Endothelial cell of umbilical vein (primary cell): ENCODE data around the gene WDR45. TPM values are rescaled to one million over a fixed set of nuclear protein-coding genes. Genes with fewer than 3 reads are reported as not detected.

Experiments
- BruUV-seq: library from RNA; stranded (reverse); fragments of 400-500 nt; replicated peaks from 2 replicates; lab custom pipeline; 2021; lab: Mats Ljungman, UMichigan
- CTCF ChIA-PET: fragments of 300-600, 350-600 bp; sonication (Branson Sonifier 250); formaldehyde crosslinking; loops from one replicate; lab custom pipeline; 2021; ENCODE audit warnings: antibody characterized with exemption, inconsistent platforms; lab: Charles Lee
- POLR2A ChIA-PET: fragments of 300-600, 350-600 bp; sonication (Branson Sonifier 250); formaldehyde crosslinking; loops from one replicate; lab custom pipeline; 2021; ENCODE audit warnings: antibody characterized with exemption, inconsistent platforms; lab: Charles Lee
- DNase-seq: peaks from one replicate; pipeline ENCODE4 v3.0.0-alpha.2; 2011; ENCODE audit warnings: low read depth, low spot score
- FAIRE-seq: peaks from 2 replicates; lab custom pipeline; 2011; peaks lifted over from hg19 to GRCh38; lab: Jason Lieb, UNC
- H2AFZ ChIP-seq: 2 replicates; pipeline ENCODE4 v1.6.0; 2012; ENCODE audit warnings: low read depth, low read length, control low read depth, inconsistent platforms
- H3K27ac ChIP-seq: 2 replicates; pipeline ENCODE4 v1.5.1; 2011; ENCODE audit warnings: low read depth, mild to moderate bottlenecking, control low read depth, low read length, moderate library complexity; ENCODE audit not compliant: insufficient read depth
- H3K27me3 ChIP-seq, 2 experiments: 2 replicates each; pipeline versions ENCODE4 v1.6.0 to v1.6.1; 2011; ENCODE audit warnings: low read length in 2 of 2, mixed read lengths in 1 of 2; ENCODE audit not compliant: control insufficient read depth in 2 of 2, insufficient read depth in 2 of 2
- H3K36me3 ChIP-seq, 2 experiments: 2 replicates in 1 of 2; 3 replicates in 1 of 2; pipeline ENCODE4 v1.5.1; 2011; ENCODE audit warnings: low read length in 2 of 2, mild to moderate bottlenecking in 1 of 2, moderate library complexity in 1 of 2; ENCODE audit not compliant: control insufficient read depth in 2 of 2, insufficient read depth in 2 of 2; ENCODE audit errors: extremely low read depth in 1 of 2
- H3K4me1 ChIP-seq: 3 replicates; pipeline ENCODE4 v1.5.1; 2011; ENCODE audit warnings: mild to moderate bottlenecking, low read length; ENCODE audit not compliant: control insufficient read depth, insufficient read depth; ENCODE audit errors: extremely low read depth
- H3K4me2 ChIP-seq: 2 replicates; pipeline ENCODE4 v1.6.1; 2011; ENCODE audit warnings: low read length, control low read depth, mixed read lengths; ENCODE audit not compliant: insufficient read depth
- H3K4me3 ChIP-seq, 3 experiments: fragments of 200-600 bp in 1 of 3; sonication (generic), shearing (Covaris generic) in 1 of 3; replicated peaks in 1 of 3; 2 replicates each; pipeline ENCODE4 v1.5.1; 2011 to 2016; ENCODE audit warnings: control low read depth in 3 of 3, low read length in 3 of 3, mild to moderate bottlenecking in 2 of 3, inconsistent platforms in 1 of 3, low read depth in 1 of 3, moderate library complexity in 1 of 3; ENCODE audit not compliant: insufficient read depth in 1 of 3
- H3K79me2 ChIP-seq: 2 replicates; pipeline ENCODE4 v1.6.0; 2012; ENCODE audit warnings: low read length, inconsistent platforms; ENCODE audit not compliant: control insufficient read depth, insufficient read depth
- H3K9ac ChIP-seq: replicated peaks from 2 replicates; pipeline ENCODE3; 2011; ENCODE audit warnings: low read length, control low read depth; ENCODE audit not compliant: insufficient read depth; ENCODE audit errors: extremely low read depth
- H3K9me1 ChIP-seq: replicated peaks from 3 replicates; pipeline ENCODE4 v1.6.0; 2011; ENCODE audit warnings: mild to moderate bottlenecking, low read length; ENCODE audit not compliant: control insufficient read depth, insufficient read depth; ENCODE audit errors: extremely low read depth
- H3K9me3 ChIP-seq: replicated peaks from 2 replicates; pipeline ENCODE4 v1.5.1; 2012; ENCODE audit warnings: low read length, inconsistent platforms; ENCODE audit not compliant: control insufficient read depth, insufficient read depth
- H4K20me1 ChIP-seq: replicated peaks from 2 replicates; pipeline ENCODE3; 2011; ENCODE audit warnings: mild to moderate bottlenecking, low read length; ENCODE audit not compliant: control insufficient read depth, insufficient read depth; ENCODE audit errors: extremely low read depth
- CTCF ChIP-seq, 2 donors: IDR thresholded peaks; 1 replicate in 1 of 2; 2 replicates in 1 of 2; pipeline ENCODE4 v1.5.1; 2011; ENCODE audit warnings: low read length in 2 of 2, mild to moderate bottlenecking in 2 of 2, moderate library complexity in 2 of 2, control low read depth in 1 of 2, inconsistent platforms in 1 of 2, low read depth in 1 of 2; ENCODE audit not compliant: insufficient read depth in 1 of 2; ENCODE audit errors: extremely low read depth in 1 of 2
- EZH2 ChIP-seq: IDR thresholded peaks from 2 replicates; pipeline ENCODE4 v1.6.1; 2012; ENCODE audit warnings: borderline replicate concordance, low read depth, mild to moderate bottlenecking, moderate library complexity, low read length, inconsistent platforms; ENCODE audit not compliant: severe bottlenecking
- FOS ChIP-seq: IDR thresholded peaks from 2 replicates; pipeline ENCODE4 v1.6.1; 2011; ENCODE audit warnings: mild to moderate bottlenecking, low read length, moderate library complexity, borderline replicate concordance; ENCODE audit not compliant: insufficient read depth
- GATA2 ChIP-seq: IDR thresholded peaks from 2 replicates; pipeline ENCODE4 v1.7.0; 2011; ENCODE audit warnings: low read depth, mild to moderate bottlenecking, moderate library complexity, mixed read lengths, low read length; ENCODE audit not compliant: insufficient read length, insufficient read depth
- JUN ChIP-seq: IDR thresholded peaks from 2 replicates; pipeline ENCODE4 v1.6.1; 2011; ENCODE audit warnings: borderline replicate concordance, low read depth; ENCODE audit not compliant: insufficient read length, insufficient read depth
- MAX ChIP-seq: IDR thresholded peaks from 2 replicates; pipeline ENCODE4 v1.6.1; 2011; ENCODE audit not compliant: insufficient read depth, insufficient read length
- MYC ChIP-seq: IDR thresholded peaks from one replicate; pipeline ENCODE4 v1.6.1; 2011; ENCODE audit warnings: mild to moderate bottlenecking, low read depth, low read length
- POLR2A ChIP-seq: IDR thresholded peaks from 2 replicates; pipeline ENCODE4 v1.6.1; 2012; ENCODE audit warnings: low read depth, mild to moderate bottlenecking, control low read depth, low read length
- dilution Hi-C: fragments of 300-500 bp; cut with MboI; formaldehyde crosslinking; loops from one replicate; pipeline ENCODE4 v1.15.0; 2019; ENCODE audit warnings: low sequenced_read_pairs; ENCODE audit not compliant: extremely low pct_ligation_motif_present
- intact Hi-C: fragments of 100-400 bp; cut with micrococcal nuclease; formaldehyde crosslinking; loops from one replicate; pipeline ENCODE4 v1.10.0; 2022
- polyA plus RNA-seq, 4 experiments: library from polyadenylated mRNA; depleted of rRNA in 3 of 4; stranded (reverse) in 3 of 4; unstranded in 1 of 4; fragments of >200 nt; gene quantifications; 2 replicates each; pipeline versions ENCODE4 v1.2.1 to v1.2.3, GENCODE V29; 2011 to 2012; ENCODE audit warnings: missing spikeins in 1 of 4
- total RNA-seq: library from RNA; stranded (reverse); gene quantifications from 2 replicates; pipeline ENCODE4 v1.2.3, GENCODE V29; 2021

The WDR45 gene
- total and polyA plus RNA-seq, 2 donors (not counting 3 experiments of a cell fraction or from before 2014, with no cell fraction given): 32.2 to 70.4 TPM

- Histone ChIP-seq H3K79me2 (no peaks in the 10 kb centered on the region), H3K9ac (no peak overlapping the region), H3K27me3 (no peaks in the 10 kb centered on the region), H3K9me3 (no peaks in the 10 kb centered on the region), H3K4me3 (no peak overlapping the region), H3K27ac (no peak overlapping the region), H3K4me1 (no peaks in the 10 kb centered on the region), H4K20me1 (no peaks in the 10 kb centered on the region), H3K4me2 (no peak overlapping the region), H2AFZ (no peak overlapping the region), H3K36me3 (peaks cover 0 to 28% of the 10 kb centered on the region in 2 experiments), H3K9me1 (no peaks in the 10 kb centered on the region)
- DNase-seq (no peak), FAIRE-seq (no peak)
- no peak for TF ChIP-seq POLR2A
- TF ChIP-seq JUN: no peak
- TF ChIP-seq GATA2: no peak
- TF ChIP-seq MYC: no peak
- ChIA-PET CTCF (no interaction called here), POLR2A (no interaction called here)
- BruUV-seq: no TSS peak
- intact Hi-C loops: no loop called here
- dilution Hi-C loops: no loop called here
Observed at GRCh38 chrX:49116076-49116475, 36.4 kb upstream of the WDR45 start.

- CTCF ChIA-PET: no interaction called here
Observed at GRCh38 chrX:49111791-49112190, 32.1 kb upstream of the WDR45 start.

More at GRCh38 chrX:49111791-49112190, 32.1 kb upstream of the WDR45 start:
- dilution Hi-C loops: no loop called here
- H3K9ac ChIP-seq: no peak overlapping the region
- no peaks in the 10 kb centered on the region for H4K20me1 ChIP-seq
- no peak overlapping the region for H2AFZ ChIP-seq
- TF ChIP-seq MYC (no peak), POLR2A (no peak), GATA2 (no peak), EZH2 (no peak), MAX (no peak), JUN (no peak), CTCF (IDR thresholded peaks at IDR 0.05; ENCODE audit: extremely low read depth in 1 of 2, insufficient read depth in 1 of 2, low read depth in 1 of 2, low read length in 2 of 2) (no peak), FOS (no peak)
- BruUV-seq: no TSS peak
- DNase-seq: no peak
- intact Hi-C loops: no loop called here
- H3K4me2 ChIP-seq: no peak overlapping the region
- POLR2A ChIA-PET: no interaction called here
- no peak overlapping the region for H3K27ac ChIP-seq
- H3K27me3 ChIP-seq: no peaks in the 10 kb centered on the region
- H3K4me1 ChIP-seq: no peaks in the 10 kb centered on the region
- peaks cover 2 to 14% of the 10 kb centered on the region in 2 experiments for H3K36me3 ChIP-seq
- H3K9me1 ChIP-seq: no peaks in the 10 kb centered on the region
- no peak for FAIRE-seq
- no peaks in the 10 kb centered on the region for H3K9me3 ChIP-seq
- no peak overlapping the region for H3K4me3 ChIP-seq
- no peaks in the 10 kb centered on the region for H3K79me2 ChIP-seq
